ENCODE data around the gene PRICKLE2.

- no peak for TF ChIP-seq EP300 (IDR thresholded peaks at IDR 0.05)
- TF ChIP-seq CTCF (IDR thresholded peaks at IDR 0.05): no peak
- no peak for TF ChIP-seq BHLHE40 (IDR thresholded peaks at IDR 0.05; ENCODE audit: low read depth, low read length)
Measured at GRCh38 chr3:64078966-64079365, 146.3 kb downstream of the PRICKLE2 start.
